Measurements from ENCODE around the gene KSR1.
A peak's percentile ranks its signal among the peaks of the same experiment; 100 is the strongest.

The KSR1 gene

GRCh38 chr17:27514595-27515413, 58.6 kb downstream of the KSR1 start:
- DNase-seq (ENCODE audit: low spot score): no peak

GRCh38 chr17:27518048-27518447, 61.8 kb downstream of the KSR1 start:
- no peak for DNase-seq (ENCODE audit: low spot score)

GRCh38 chr17:27518545-27519521, 62.6 kb downstream of the KSR1 start:
- no peak for DNase-seq (ENCODE audit: low spot score)

- no peak for DNase-seq (ENCODE audit: low spot score)
Measured at GRCh38 chr17:27519550-27519949, 63.3 kb downstream of the KSR1 start.

- DNase-seq (ENCODE audit: low spot score): peak; percentile 86
Measured at GRCh38 chr17:27520491-27521185, 64.4 kb downstream of the KSR1 start.

GRCh38 chr17:27521281-27522027, 65.2 kb downstream of the KSR1 start:
- no peak for DNase-seq (ENCODE audit: low spot score)

- no peak for DNase-seq (ENCODE audit: low spot score)
Measured at GRCh38 chr17:27522028-27522635, 65.9 kb downstream of the KSR1 start.

- DNase-seq (ENCODE audit: low spot score): no peak
Measured at GRCh38 chr17:27523712-27524111, 67.5 kb downstream of the KSR1 start.

GRCh38 chr17:27524594-27524993, 68.3 kb downstream of the KSR1 start:
- no peak for DNase-seq (ENCODE audit: low spot score)

GRCh38 chr17:27525316-27525715, 69.1 kb downstream of the KSR1 start:
- DNase-seq (ENCODE audit: low spot score): no peak

- DNase-seq (ENCODE audit: low spot score): no peak
Measured at GRCh38 chr17:27525836-27526603, 69.8 kb downstream of the KSR1 start.

GRCh38 chr17:27526604-27527002, 70.4 kb downstream of the KSR1 start:
- DNase-seq (ENCODE audit: low spot score): no peak

- DNase-seq (ENCODE audit: low spot score): no peak
Measured at GRCh38 chr17:27529230-27529796, 73.1 kb downstream of the KSR1 start.

- no peak for DNase-seq (ENCODE audit: low spot score)
Measured at GRCh38 chr17:27530764-27531391, 74.6 kb downstream of the KSR1 start.

- DNase-seq (ENCODE audit: low spot score): no peak
Measured at GRCh38 chr17:27531469-27531961, 75.3 kb downstream of the KSR1 start.

- no peak for DNase-seq (ENCODE audit: low spot score)
Measured at GRCh38 chr17:27532269-27533263, 76.3 kb downstream of the KSR1 start.

- no peak for DNase-seq (ENCODE audit: low spot score)
Measured at GRCh38 chr17:27533874-27534815, 77.9 kb downstream of the KSR1 start.

Measured in putamen (tissue), 1 donor.